Liver (tissue), 9 donors: ENCODE measurements around the gene NLGN1. TPM values are rescaled to one million over a fixed set of nuclear protein-coding genes. Genes with fewer than 3 reads are reported as not detected.

Experiments
- DNase-seq: peaks from one replicate; pipeline ENCODE4 v3.0.0-alpha.2; 2017; ENCODE audit warnings: low spot score
- H3K27ac ChIP-seq, 2 donors: one replicate each; pipeline ENCODE4 v1.7.0; 2013; ENCODE audit warnings: inconsistent platforms in 2 of 2, low read length in 2 of 2, control low read depth in 1 of 2, low read depth in 1 of 2, mild to moderate bottlenecking in 1 of 2
- H3K27me3 ChIP-seq, 4 donors: one replicate each; pipeline versions ENCODE4 v1.6.1 to v1.7.0; 2013; ENCODE audit warnings: low read length in 3 of 4, inconsistent platforms in 1 of 4, mild to moderate bottlenecking in 1 of 4, moderate library complexity in 1 of 4; ENCODE audit not compliant: control insufficient read depth in 4 of 4, insufficient read depth in 4 of 4
- H3K36me3 ChIP-seq, 4 donors: one replicate each; pipeline versions ENCODE4 v1.6.1 to v1.7.0; 2013; ENCODE audit warnings: low read length in 3 of 4, mild to moderate bottlenecking in 3 of 4, low read depth in 1 of 4, moderate library complexity in 1 of 4; ENCODE audit not compliant: control insufficient read depth in 4 of 4, insufficient read depth in 3 of 4
- H3K4me1 ChIP-seq, 4 donors: one replicate each; pipeline versions ENCODE4 v1.6.1 to v1.7.0; 2013; ENCODE audit warnings: low read length in 3 of 4, mild to moderate bottlenecking in 3 of 4, moderate library complexity in 1 of 4; ENCODE audit not compliant: control insufficient read depth in 4 of 4, insufficient read depth in 4 of 4
- H3K4me3 ChIP-seq, 3 donors: one replicate each; pipeline versions ENCODE4 v1.6.1 to v1.7.0; 2013; ENCODE audit warnings: low read length in 3 of 3, control low read depth in 1 of 3, low read depth in 1 of 3, mild to moderate bottlenecking in 1 of 3
- H3K9ac ChIP-seq, 2 donors: one replicate each; pipeline ENCODE4 v1.7.0; 2013; ENCODE audit warnings: low read length in 2 of 2, mild to moderate bottlenecking in 2 of 2, moderate library complexity in 2 of 2, control low read depth in 1 of 2, low read depth in 1 of 2
- H3K9me3 ChIP-seq, 4 donors: one replicate each; pipeline versions ENCODE4 v1.6.1 to v1.7.0; 2013; ENCODE audit warnings: low read length in 3 of 4; ENCODE audit not compliant: control insufficient read depth in 4 of 4
- EGR1 ChIP-seq, 2 donors: IDR thresholded peaks; 2 replicates each; pipeline ENCODE4 v1.6.1; 2016 to 2018; ENCODE audit warnings: antibody characterized with exemption in 2 of 2, low read depth in 2 of 2
- FOXA1 ChIP-seq: IDR thresholded peaks from 2 replicates; pipeline ENCODE4 v1.6.1; 2016; ENCODE audit warnings: antibody characterized with exemption
- FOXA2 ChIP-seq: IDR thresholded peaks from 2 replicates; pipeline ENCODE4 v1.6.1; 2016; ENCODE audit warnings: antibody characterized with exemption
- GABPA ChIP-seq, 2 donors: IDR thresholded peaks in 1 of 2; conservative IDR thresholded peaks in 1 of 2; 2 replicates each; pipeline ENCODE4 v1.6.1; 2016; ENCODE audit warnings: antibody characterized with exemption in 2 of 2, mild to moderate bottlenecking in 1 of 2, moderate library complexity in 1 of 2
- HNF4A ChIP-seq, 2 donors: conservative IDR thresholded peaks; 2 replicates each; pipeline ENCODE4 v1.6.1; 2016; ENCODE audit warnings: antibody characterized with exemption in 2 of 2, mild to moderate bottlenecking in 2 of 2
- HNF4G ChIP-seq: IDR thresholded peaks from 2 replicates; pipeline ENCODE4 v1.6.1; 2016; ENCODE audit warnings: antibody characterized with exemption
- JUND ChIP-seq, 2 donors: IDR thresholded peaks; 2 replicates each; pipeline ENCODE4 v1.6.1; 2016; ENCODE audit warnings: antibody characterized with exemption in 2 of 2
- NR2F2 ChIP-seq: IDR thresholded peaks from 2 replicates; pipeline ENCODE4 v1.6.1; 2016; ENCODE audit warnings: antibody characterized with exemption
- RAD21 ChIP-seq, 2 donors: IDR thresholded peaks; 2 replicates each; pipeline ENCODE4 v1.6.1; 2016; ENCODE audit warnings: antibody characterized with exemption in 2 of 2, mild to moderate bottlenecking in 2 of 2
- RXRA ChIP-seq, 2 donors: IDR thresholded peaks; 2 replicates each; pipeline ENCODE4 v1.6.1; 2017 to 2018; ENCODE audit warnings: antibody characterized with exemption in 2 of 2, mild to moderate bottlenecking in 1 of 2
- SP1 ChIP-seq: IDR thresholded peaks from 2 replicates; pipeline ENCODE4 v1.6.1; 2018; ENCODE audit warnings: antibody characterized with exemption, mild to moderate bottlenecking
- YY1 ChIP-seq: IDR thresholded peaks from 2 replicates; pipeline ENCODE4 v1.6.1; 2016; ENCODE audit warnings: antibody characterized with exemption, mild to moderate bottlenecking
- WGBS: extraction: QIAGEN DNeasy Blood & Tissue Kit; methylation state at CpG from one replicate; pipeline ENCODE4 v1.1.7; 2013; 5-methylcytosine and 5-hydroxymethylcytosine counted together
- polyA plus RNA-seq, 2 donors: library from polyadenylated mRNA; stranded (reverse) in 1 of 2; unstranded in 1 of 2; fragments of 200-250 nt in 1 of 2; fragments of >200 nt in 1 of 2; fragmentation: Nextera tagmentation in 1 of 2; extraction: Ambion mirVana in 1 of 2; gene quantifications; one replicate each; pipeline versions ENCODE4 v1.2.1 to v1.2.3, GENCODE V29; 2013 to 2015
- total RNA-seq, 2 donors: library from RNA; depleted of rRNA; stranded (reverse); fragments of >200 nt; gene quantifications; one replicate each; pipeline ENCODE4 v1.2.3, GENCODE V29; 2014
- TF ChIP-seq, protein P1 (sequence below): IDR thresholded peaks from 2 replicates; pipeline ENCODE4 v1.6.1; 2016; ENCODE audit warnings: antibody characterized with exemption
- TF ChIP-seq, protein P2 (sequence below): IDR thresholded peaks from 2 replicates; pipeline ENCODE4 v1.6.1; 2016; ENCODE audit warnings: antibody characterized with exemption, mild to moderate bottlenecking
- TF ChIP-seq, protein P3 (sequence below): fragments of 150-350 bp; IDR thresholded peaks from 2 replicates; pipeline ENCODE4 v1.5.1; 2017; ENCODE audit warnings: improper control_type of control experiment, low read depth, low read length; ENCODE audit not compliant: missing input control
- TF ChIP-seq, protein P4 (sequence below): IDR thresholded peaks from 2 replicates; pipeline ENCODE4 v1.6.1; 2016; ENCODE audit warnings: antibody characterized with exemption
- TF ChIP-seq, protein P5 (sequence below): IDR thresholded peaks from 2 replicates; pipeline ENCODE4 v1.6.1; 2016; ENCODE audit warnings: antibody characterized with exemption
- donor health status: healthy.
- donor health status: healthy.
- donor health status: healthy.
- donor health status: healthy.
- donor health status: healthy.

The NLGN1 gene
- total and polyA plus RNA-seq, 4 donors: 0.02 to 0.67 (median 0.37) TPM; not detected in 1

DNA sequence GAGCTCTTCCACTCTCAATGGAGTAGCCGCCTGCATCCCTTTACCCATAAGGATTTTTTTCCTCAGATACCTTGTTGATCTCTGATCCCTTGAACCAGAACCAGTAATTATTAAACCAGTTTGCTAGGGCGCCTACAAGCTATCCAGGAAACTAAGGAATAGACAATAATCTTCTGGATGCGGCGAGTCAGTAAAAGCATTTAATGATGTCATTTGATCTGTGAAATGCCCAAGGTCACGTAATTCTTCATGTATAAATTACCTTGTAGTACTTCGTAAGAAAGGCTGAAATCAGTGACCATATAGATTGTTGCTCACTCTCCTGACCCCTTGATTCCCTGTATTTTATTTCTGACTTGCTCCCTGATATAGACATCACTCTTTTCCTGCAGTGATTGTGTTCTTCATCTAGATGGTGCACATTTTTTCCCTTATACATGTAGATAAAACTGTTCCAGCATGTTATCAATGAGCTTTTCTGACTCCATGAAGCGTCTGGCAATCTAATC is 913.0 kb downstream of the NLGN1 start:
- TF ChIP-seq FOXA1 (no peak), NR2F2 (no peak), RAD21 (IDR thresholded peaks at IDR 0.05) (no peak), SP1 (no peak), JUND (IDR thresholded peaks at IDR 0.05) (no peak), YY1 (no peak), HNF4G (no peak), RXRA (IDR thresholded peaks at IDR 0.05) (no peak), EGR1 (IDR thresholded peaks at IDR 0.05; ENCODE audit: low read depth in 2 of 2) (no peak), FOXA2 (no peak), HNF4A (conservative IDR thresholded peaks at IDR 0.05) (no peak), GABPA (IDR thresholded peaks at IDR 0.05 in 1 of 2, conservative IDR thresholded peaks at IDR 0.05 in 1 of 2) (no peak)
- TF ChIP-seq, protein P1, sequence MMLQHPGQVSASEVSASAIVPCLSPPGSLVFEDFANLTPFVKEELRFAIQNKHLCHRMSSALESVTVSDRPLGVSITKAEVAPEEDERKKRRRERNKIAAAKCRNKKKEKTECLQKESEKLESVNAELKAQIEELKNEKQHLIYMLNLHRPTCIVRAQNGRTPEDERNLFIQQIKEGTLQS: no peak
- TF ChIP-seq, protein P2, sequence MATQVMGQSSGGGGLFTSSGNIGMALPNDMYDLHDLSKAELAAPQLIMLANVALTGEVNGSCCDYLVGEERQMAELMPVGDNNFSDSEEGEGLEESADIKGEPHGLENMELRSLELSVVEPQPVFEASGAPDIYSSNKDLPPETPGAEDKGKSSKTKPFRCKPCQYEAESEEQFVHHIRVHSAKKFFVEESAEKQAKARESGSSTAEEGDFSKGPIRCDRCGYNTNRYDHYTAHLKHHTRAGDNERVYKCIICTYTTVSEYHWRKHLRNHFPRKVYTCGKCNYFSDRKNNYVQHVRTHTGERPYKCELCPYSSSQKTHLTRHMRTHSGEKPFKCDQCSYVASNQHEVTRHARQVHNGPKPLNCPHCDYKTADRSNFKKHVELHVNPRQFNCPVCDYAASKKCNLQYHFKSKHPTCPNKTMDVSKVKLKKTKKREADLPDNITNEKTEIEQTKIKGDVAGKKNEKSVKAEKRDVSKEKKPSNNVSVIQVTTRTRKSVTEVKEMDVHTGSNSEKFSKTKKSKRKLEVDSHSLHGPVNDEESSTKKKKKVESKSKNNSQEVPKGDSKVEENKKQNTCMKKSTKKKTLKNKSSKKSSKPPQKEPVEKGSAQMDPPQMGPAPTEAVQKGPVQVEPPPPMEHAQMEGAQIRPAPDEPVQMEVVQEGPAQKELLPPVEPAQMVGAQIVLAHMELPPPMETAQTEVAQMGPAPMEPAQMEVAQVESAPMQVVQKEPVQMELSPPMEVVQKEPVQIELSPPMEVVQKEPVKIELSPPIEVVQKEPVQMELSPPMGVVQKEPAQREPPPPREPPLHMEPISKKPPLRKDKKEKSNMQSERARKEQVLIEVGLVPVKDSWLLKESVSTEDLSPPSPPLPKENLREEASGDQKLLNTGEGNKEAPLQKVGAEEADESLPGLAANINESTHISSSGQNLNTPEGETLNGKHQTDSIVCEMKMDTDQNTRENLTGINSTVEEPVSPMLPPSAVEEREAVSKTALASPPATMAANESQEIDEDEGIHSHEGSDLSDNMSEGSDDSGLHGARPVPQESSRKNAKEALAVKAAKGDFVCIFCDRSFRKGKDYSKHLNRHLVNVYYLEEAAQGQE: no peak
- TF ChIP-seq, protein P3, sequence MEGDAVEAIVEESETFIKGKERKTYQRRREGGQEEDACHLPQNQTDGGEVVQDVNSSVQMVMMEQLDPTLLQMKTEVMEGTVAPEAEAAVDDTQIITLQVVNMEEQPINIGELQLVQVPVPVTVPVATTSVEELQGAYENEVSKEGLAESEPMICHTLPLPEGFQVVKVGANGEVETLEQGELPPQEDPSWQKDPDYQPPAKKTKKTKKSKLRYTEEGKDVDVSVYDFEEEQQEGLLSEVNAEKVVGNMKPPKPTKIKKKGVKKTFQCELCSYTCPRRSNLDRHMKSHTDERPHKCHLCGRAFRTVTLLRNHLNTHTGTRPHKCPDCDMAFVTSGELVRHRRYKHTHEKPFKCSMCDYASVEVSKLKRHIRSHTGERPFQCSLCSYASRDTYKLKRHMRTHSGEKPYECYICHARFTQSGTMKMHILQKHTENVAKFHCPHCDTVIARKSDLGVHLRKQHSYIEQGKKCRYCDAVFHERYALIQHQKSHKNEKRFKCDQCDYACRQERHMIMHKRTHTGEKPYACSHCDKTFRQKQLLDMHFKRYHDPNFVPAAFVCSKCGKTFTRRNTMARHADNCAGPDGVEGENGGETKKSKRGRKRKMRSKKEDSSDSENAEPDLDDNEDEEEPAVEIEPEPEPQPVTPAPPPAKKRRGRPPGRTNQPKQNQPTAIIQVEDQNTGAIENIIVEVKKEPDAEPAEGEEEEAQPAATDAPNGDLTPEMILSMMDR: no peak
- TF ChIP-seq, protein P4, sequence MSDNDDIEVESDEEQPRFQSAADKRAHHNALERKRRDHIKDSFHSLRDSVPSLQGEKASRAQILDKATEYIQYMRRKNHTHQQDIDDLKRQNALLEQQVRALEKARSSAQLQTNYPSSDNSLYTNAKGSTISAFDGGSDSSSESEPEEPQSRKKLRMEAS: no peak
- TF ChIP-seq, protein P5, sequence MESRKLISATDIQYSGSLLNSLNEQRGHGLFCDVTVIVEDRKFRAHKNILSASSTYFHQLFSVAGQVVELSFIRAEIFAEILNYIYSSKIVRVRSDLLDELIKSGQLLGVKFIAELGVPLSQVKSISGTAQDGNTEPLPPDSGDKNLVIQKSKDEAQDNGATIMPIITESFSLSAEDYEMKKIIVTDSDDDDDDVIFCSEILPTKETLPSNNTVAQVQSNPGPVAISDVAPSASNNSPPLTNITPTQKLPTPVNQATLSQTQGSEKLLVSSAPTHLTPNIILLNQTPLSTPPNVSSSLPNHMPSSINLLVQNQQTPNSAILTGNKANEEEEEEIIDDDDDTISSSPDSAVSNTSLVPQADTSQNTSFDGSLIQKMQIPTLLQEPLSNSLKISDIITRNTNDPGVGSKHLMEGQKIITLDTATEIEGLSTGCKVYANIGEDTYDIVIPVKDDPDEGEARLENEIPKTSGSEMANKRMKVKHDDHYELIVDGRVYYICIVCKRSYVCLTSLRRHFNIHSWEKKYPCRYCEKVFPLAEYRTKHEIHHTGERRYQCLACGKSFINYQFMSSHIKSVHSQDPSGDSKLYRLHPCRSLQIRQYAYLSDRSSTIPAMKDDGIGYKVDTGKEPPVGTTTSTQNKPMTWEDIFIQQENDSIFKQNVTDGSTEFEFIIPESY: no peak
- H3K4me1 ChIP-seq: no peaks in the 10 kb centered on the region
- H3K9ac ChIP-seq: no peak overlapping the region
- H3K27ac ChIP-seq: no peak overlapping the region
- 70% methylated on average over 7 of the region's 7 CpGs for whole genome bisulfite sequencing
- no peak overlapping the region for H3K4me3 ChIP-seq
- H3K27me3 ChIP-seq: no peaks in the 10 kb centered on the region
- H3K36me3 ChIP-seq: no peaks in the 10 kb centered on the region
- DNase-seq: no peak
- H3K9me3 ChIP-seq: no peaks in the 10 kb centered on the region
